H54 (cell line): ENCODE measurements around the gene VSTM2L.

Experiments used
- DNase-seq: peaks from one replicate; pipeline ENCODE4 v3.0.0; 2011; ENCODE audit warnings: low spot score, mixed read lengths; ENCODE audit not compliant: insufficient read length
- FAIRE-seq: peaks from 3 replicates; lab custom pipeline; 2011; peaks lifted over from hg19 to GRCh38; lab: Jason Lieb, UNC
- POLR2A ChIP-seq: IDR thresholded peaks from 2 replicates; pipeline ENCODE4 v1.6.1; 2011; ENCODE audit warnings: low read depth, mild to moderate bottlenecking, low read length

VSTM2L gene

DNA sequence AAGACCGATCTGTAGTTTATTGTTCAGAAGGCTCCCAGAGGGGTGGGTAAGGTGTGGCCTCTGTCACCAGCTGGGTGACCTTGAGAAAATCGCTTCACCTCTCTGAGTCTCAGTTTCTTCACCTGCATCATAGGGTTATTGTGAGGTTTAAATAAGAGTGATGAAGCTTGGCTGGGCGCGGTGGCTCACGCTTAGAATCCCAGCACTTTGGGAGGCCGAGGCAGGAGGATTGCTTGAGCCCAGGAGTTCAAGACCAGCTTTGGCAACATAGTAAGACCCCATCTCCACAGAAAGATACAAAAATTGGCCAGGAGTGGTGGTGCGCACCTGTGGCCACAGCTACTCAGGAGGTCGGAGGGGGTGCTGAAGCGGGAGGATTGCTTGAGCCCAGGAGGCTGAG, 36.0 kb downstream of the VSTM2L start:
- FAIRE-seq = no peak
- DNase-seq = no peak
- TF ChIP-seq POLR2A = no peak

DNA sequence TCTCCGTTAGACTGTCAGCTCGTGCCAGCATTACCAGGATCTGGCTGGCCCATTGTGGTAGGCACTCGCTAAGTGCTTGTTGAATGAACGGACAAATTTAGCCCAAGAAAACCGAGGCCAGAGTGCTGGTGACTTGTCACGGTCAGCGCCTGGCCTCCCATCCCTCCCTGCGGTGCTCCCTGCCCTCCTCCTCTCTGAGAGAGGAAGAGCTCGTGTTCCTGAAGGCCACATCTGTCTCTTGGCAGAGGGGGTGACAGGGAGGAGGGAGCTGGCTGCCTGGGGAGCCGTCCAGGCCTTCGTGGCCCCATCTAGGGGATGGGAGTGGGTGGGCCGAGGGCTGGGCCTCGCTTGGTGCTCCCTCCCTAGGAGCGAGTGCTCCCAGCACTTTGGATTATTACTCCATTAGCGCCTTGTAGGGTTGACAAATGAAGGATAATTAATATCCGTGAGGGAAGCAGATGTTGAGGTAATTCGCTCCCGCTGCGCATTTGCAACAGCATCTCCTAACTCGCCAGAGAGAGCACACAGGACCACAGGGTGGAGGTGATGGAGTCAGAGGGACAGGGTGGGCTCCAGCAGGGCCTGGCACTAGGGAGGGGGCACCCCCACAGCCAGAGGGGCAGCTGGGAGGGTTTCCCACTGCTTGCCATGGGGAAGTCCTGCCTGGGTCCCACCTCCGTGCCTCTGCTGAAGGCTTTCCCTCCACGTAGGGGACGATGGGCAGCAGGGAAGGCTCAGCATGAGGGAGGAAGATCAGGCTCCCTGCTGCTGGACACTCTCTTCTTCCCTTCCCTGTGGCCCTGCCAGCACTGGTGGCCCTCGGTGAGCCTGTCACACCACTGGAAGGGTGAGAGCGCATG, 37.0 kb downstream of the VSTM2L start:
- no peak for DNase-seq
- no peak for TF ChIP-seq POLR2A

GRCh38 chr20:37940858-37941257, 37.9 kb downstream of the VSTM2L start:
- no peak for DNase-seq

More for the DNA sequence above, 37.0 kb downstream of the VSTM2L start:
- no peak for FAIRE-seq

GRCh38 chr20:37941332-37941731, 38.4 kb downstream of the VSTM2L start:
- no peak for TF ChIP-seq POLR2A
- DNase-seq (no peak), FAIRE-seq (no peak)

More at GRCh38 chr20:37940858-37941257, 37.9 kb downstream of the VSTM2L start:
- FAIRE-seq = no peak
- TF ChIP-seq POLR2A = no peak

DNA sequence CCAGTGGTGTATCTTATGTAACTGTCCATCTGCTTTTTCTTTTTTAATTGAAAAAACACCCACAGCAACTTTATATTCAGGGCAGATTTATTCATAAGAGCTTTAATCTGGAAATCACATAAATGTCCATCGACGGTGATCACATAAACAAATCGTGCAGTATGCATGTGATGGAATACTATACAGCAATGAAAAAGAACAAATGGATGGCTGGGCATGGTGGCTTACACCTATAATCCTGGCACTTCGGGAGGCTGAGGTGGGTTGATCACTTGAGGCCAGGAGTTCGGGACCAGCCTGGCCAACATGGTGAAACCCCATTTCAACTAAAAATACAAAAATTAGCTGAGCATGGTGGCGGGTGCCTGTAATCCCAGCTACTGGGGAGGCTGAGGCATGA, 39.1 kb downstream of the VSTM2L start:
- no peak for TF ChIP-seq POLR2A
- DNase-seq (no peak), FAIRE-seq (no peak)

DNA sequence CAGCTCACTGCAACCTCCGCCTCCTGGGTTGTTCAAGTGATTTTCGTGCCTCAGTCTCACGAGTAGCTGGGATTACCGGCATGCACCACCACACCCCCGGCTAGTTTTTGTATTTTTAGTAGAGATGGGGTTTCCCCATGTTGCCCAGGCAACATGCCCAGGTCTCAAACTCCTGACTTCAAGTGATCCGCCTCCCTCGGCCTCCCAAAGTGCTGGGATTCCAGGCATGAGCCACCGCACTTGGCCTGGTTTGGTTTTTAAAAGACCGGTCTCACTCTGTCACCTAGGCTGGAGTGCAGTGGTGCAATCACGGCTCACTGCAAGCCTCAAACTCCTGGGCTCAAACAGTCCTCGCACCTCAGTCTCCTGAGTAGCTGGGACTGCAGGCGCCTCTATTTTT, 40.1 kb downstream of the VSTM2L start:
- no peak for DNase-seq
- no peak for FAIRE-seq
- TF ChIP-seq POLR2A = no peak

GRCh38 chr20:37943501-37944455, 40.9 kb downstream of the VSTM2L start:
- DNase-seq (no peak), FAIRE-seq (no peak)
- TF ChIP-seq POLR2A = no peak

DNA sequence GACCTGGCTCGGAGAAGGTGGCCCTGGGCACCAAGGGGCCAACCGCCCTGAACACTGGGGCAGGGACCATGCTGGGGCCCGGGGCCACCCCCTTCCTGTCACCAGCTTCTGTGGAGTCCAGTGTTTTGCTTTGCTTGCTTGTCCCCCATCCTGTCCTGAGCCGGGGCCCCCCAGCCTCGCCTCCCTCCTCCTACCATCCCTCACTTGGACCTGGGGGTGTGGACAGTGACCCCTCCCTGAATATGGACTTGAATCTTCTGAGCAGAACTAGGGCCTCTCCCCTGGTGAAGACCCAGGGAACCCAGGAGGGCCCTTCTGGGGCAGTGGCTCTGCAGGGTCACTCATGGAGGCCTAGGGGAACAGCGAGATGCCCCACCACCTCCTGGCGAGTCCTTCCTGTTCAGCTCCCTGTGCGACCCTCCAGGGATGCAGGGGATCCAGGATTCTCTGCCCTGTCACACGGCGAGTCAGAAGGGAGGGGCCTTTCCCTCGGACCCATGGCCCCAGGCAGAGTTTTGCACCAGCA, 41.6 kb downstream of the VSTM2L start:
- no peak for DNase-seq
- no peak for TF ChIP-seq POLR2A
- no peak for FAIRE-seq

DNA sequence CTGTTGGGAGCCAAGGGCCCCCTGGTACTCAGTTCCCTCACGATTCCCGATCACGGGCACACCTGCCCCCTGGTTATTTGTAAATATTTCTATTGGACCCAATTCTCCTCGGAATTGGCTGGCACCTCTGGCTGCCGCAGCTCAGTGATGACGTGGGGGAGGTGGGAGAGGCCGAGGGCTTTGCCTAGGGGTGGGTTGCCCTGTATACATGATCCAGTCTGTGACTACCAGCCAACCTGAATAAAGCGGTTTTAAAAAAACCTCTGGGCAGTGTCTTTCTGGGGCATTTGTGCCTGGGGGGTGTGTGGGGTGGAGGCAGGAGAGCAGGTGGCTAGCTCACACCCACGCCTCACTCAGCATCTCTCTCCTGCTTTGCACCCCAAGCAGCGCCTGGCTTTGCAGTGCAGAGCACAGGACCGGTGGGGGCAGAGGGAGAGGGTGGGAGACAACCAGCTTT, 42.2 kb downstream of the VSTM2L start:
- no peak for TF ChIP-seq POLR2A
- DNase-seq (no peak), FAIRE-seq (no peak)

- TF ChIP-seq POLR2A = no peak
- no peak for DNase-seq
- no peak for FAIRE-seq
Measured at GRCh38 chr20:37946946-37947345, 44.0 kb downstream of the VSTM2L start.

GRCh38 chr20:37947943-37948342, 45.0 kb downstream of the VSTM2L start:
- FAIRE-seq (no peak), DNase-seq (no peak)
- no peak for TF ChIP-seq POLR2A

DNA sequence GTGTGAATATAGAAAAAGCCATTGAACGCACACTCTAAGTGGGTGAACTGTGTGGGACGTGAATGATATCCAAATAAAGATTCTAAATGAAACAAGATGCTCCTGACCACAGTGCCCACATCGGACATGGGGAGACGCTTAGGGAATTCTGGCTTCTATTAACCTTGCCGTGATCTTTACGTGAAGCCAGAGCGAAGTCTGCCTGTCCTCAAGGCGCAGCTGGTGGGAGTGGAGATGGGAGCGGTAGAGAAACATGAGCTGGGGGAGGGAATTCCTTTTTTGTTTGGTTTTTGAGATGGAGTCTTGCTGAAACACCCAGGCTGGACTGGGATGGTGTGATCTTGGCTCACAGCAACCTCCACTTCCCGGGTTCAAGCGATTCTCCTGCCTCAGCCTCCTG, 46.0 kb downstream of the VSTM2L start:
- no peak for FAIRE-seq
- DNase-seq = no peak
- TF ChIP-seq POLR2A = no peak

DNA sequence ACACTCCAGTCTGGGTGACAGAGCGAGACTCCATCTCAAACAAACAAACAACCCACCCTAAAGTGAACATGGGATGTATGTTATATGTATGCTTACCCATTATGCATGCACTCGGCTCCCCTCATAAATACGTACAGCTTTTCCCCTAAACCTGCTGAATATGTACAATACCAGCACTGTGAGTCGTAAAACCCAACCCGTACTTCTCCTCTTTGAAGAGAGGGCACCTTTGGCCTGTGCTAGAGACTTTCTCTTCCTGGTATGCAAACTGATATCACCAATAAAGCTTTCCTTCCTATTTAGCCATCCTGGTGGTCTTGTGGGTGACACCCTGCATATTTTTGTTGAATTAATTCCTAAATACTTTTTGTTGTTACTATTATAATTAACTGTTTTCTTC, 51.3 kb downstream of the VSTM2L start:
- no peak for FAIRE-seq
- TF ChIP-seq POLR2A = no peak
- no peak for DNase-seq

GRCh38 chr20:37954626-37955025, 51.7 kb downstream of the VSTM2L start:
- DNase-seq (no peak), FAIRE-seq (no peak)
- TF ChIP-seq POLR2A = no peak

GRCh38 chr20:37955511-37955910, 52.6 kb downstream of the VSTM2L start:
- FAIRE-seq (no peak), DNase-seq (no peak)
- TF ChIP-seq POLR2A = no peak
